SK-N-SH (cell line): ENCODE results near the gene EOLA1. TPM values are rescaled to one million over a fixed set of nuclear protein-coding genes. Genes with fewer than 3 reads are reported as not detected.

Experiments used
- CTCF ChIA-PET: fragments of 300-600, 350-600 bp; formaldehyde crosslinking; extraction: SDS; loops from one replicate; lab custom pipeline; 2021; lab: Yijun Ruan, JAX
- POLR2A ChIA-PET: fragments of 350-600 bp; sonication (Branson Sonifier 250); formaldehyde crosslinking; extraction: SDS; loops from one replicate; lab custom pipeline; 2020; ENCODE audit warnings: antibody characterized with exemption, inconsistent platforms; lab: Yijun Ruan, JAX
- DNase-seq: peaks from one replicate; pipeline ENCODE4 v3.0.0; 2012
- H2AFZ ChIP-seq: fragments of 200-600 bp; sonication (generic); 2 replicates; pipeline ENCODE4 v1.8.1; 2016; ENCODE audit warnings: antibody characterized with exemption, mild to moderate bottlenecking, low read depth
- H3F3A ChIP-seq: fragments of 200-600 bp; sonication (generic); replicated peaks from 2 replicates; pipeline ENCODE3; 2016; ENCODE audit warnings: antibody characterized with exemption, mild to moderate bottlenecking; ENCODE audit not compliant: insufficient read depth
- H3K27ac ChIP-seq, 2 experiments: fragments of 200-500 bp in 1 of 2; fragments of 200-600 bp in 1 of 2; sonication (Bioruptor generic) in 1 of 2; sonication (generic), shearing (Covaris generic) in 1 of 2; 2 replicates each; pipeline versions ENCODE4 v1.5.1 to v1.6.1; 2014 to 2016; ENCODE audit warnings: low read depth in 2 of 2, inconsistent platforms in 1 of 2, low read length in 1 of 2, mild to moderate bottlenecking in 1 of 2, mixed read lengths in 1 of 2
- H3K27me3 ChIP-seq: fragments of 200-600 bp; sonication (generic), shearing (Covaris generic); 2 replicates; pipeline ENCODE4 v1.6.1; 2016; ENCODE audit warnings: mixed run types; ENCODE audit not compliant: insufficient read depth
- H3K36me3 ChIP-seq, 2 experiments: fragments of 200-500 bp in 1 of 2; fragments of 200-600 bp in 1 of 2; sonication (Bioruptor generic) in 1 of 2; sonication (generic) in 1 of 2; replicated peaks in 1 of 2; 2 replicates each; pipeline versions ENCODE3 to v1.5.1; 2014 to 2016; ENCODE audit warnings: low read length in 1 of 2, mild to moderate bottlenecking in 1 of 2; ENCODE audit not compliant: insufficient read depth in 2 of 2, control insufficient read depth in 1 of 2
- H3K4me1 ChIP-seq, 2 experiments: fragments of 200-500 bp in 1 of 2; fragments of 200-600 bp in 1 of 2; sonication (Bioruptor generic) in 1 of 2; sonication (generic), shearing (Covaris generic) in 1 of 2; 2 replicates each; pipeline versions ENCODE4 v1.5.1 to v1.6.1; 2014 to 2016; ENCODE audit warnings: low read depth in 1 of 2, low read length in 1 of 2, mixed run types in 1 of 2; ENCODE audit not compliant: insufficient read depth in 2 of 2, control insufficient read depth in 1 of 2
- H3K4me2 ChIP-seq: fragments of 200-600 bp; sonication (generic), shearing (Covaris generic); 2 replicates; pipeline ENCODE4 v1.6.1; 2017; ENCODE audit warnings: mixed run types
- H3K4me3 ChIP-seq, 2 experiments: fragments of 200-500 bp in 1 of 2; fragments of 200-600 bp in 1 of 2; sonication (Bioruptor generic) in 1 of 2; sonication (generic), shearing (Covaris generic) in 1 of 2; 2 replicates each; pipeline versions ENCODE4 v1.5.1 to v1.8.1; 2014 to 2016; ENCODE audit warnings: low read depth in 2 of 2, inconsistent platforms in 1 of 2, low read length in 1 of 2, mild to moderate bottlenecking in 1 of 2, mixed read lengths in 1 of 2, moderate library complexity in 1 of 2
- H3K79me2 ChIP-seq: fragments of 200-600 bp; sonication (generic); 2 replicates; pipeline ENCODE4 v1.8.1; 2017; ENCODE audit warnings: mild to moderate bottlenecking; ENCODE audit not compliant: insufficient read depth
- H3K9ac ChIP-seq: fragments of 200-600 bp; sonication (generic); 2 replicates; pipeline ENCODE4 v1.6.1; 2017; ENCODE audit warnings: mixed run types
- H3K9me2 ChIP-seq: fragments of 200-600 bp; sonication (generic); 2 replicates; pipeline ENCODE4 v1.6.1; 2017; ENCODE audit warnings: mixed run types
- H3K9me3 ChIP-seq: fragments of 200-600 bp; sonication (generic); 2 replicates; pipeline ENCODE4 v1.6.1; 2017; ENCODE audit warnings: mixed run types, mild to moderate bottlenecking, moderate library complexity
- H4K20me1 ChIP-seq: fragments of 200-600 bp; sonication (generic); 2 replicates; pipeline ENCODE4 v1.6.1; 2017; ENCODE audit warnings: mild to moderate bottlenecking, mixed run types; ENCODE audit not compliant: insufficient read depth
- ELF1 ChIP-seq: IDR thresholded peaks from 2 replicates; pipeline ENCODE4 v1.4.0; 2012
- EP300 ChIP-seq, 2 experiments: IDR thresholded peaks; 2 replicates each; pipeline versions ENCODE4 v1.4.0 to v1.6.1; 2012; ENCODE audit warnings: borderline replicate concordance in 1 of 2, low read depth in 1 of 2, low read length in 1 of 2
- EZH2phosphoT487 ChIP-seq: fragments of 200-600 bp; sonication (generic); IDR thresholded peaks from 2 replicates; pipeline ENCODE4 v1.6.1; 2017; ENCODE audit warnings: low read depth, mixed run types, mild to moderate bottlenecking, antibody characterized with exemption, moderate library complexity, borderline replicate concordance
- FOXM1 ChIP-seq: IDR thresholded peaks from 2 replicates; pipeline ENCODE4 v1.4.0; 2012; ENCODE audit warnings: low read depth, mild to moderate bottlenecking
- GABPA ChIP-seq: IDR thresholded peaks from 2 replicates; pipeline ENCODE4 v1.4.0; 2012; ENCODE audit warnings: low read depth, mild to moderate bottlenecking
- JUND ChIP-seq: IDR thresholded peaks from 2 replicates; pipeline ENCODE4 v1.4.0; 2012
- MXI1 ChIP-seq: IDR thresholded peaks from 2 replicates; pipeline ENCODE4 v1.6.1; 2012; ENCODE audit warnings: mild to moderate bottlenecking, low read depth, low read length, improper control_type of control experiment
- NFIC ChIP-seq: IDR thresholded peaks from 2 replicates; pipeline ENCODE4 v1.4.0; 2012; ENCODE audit warnings: borderline replicate concordance
- POLR2AphosphoS5 ChIP-seq: IDR thresholded peaks from 2 replicates; pipeline ENCODE4 v1.6.1; 2012; ENCODE audit warnings: low read depth, low read length
- RCOR1 ChIP-seq: fragments of 150-350 bp; IDR thresholded peaks from 2 replicates; pipeline ENCODE4 v1.6.1; 2017; ENCODE audit warnings: antibody characterized with exemption, low read length
- TAF1 ChIP-seq: IDR thresholded peaks from 2 replicates; pipeline ENCODE4 v1.6.1; 2012; ENCODE audit warnings: low read depth, mild to moderate bottlenecking, low read length, moderate library complexity, borderline replicate concordance
- YY1 ChIP-seq: IDR thresholded peaks from 2 replicates; pipeline ENCODE4 v1.4.0; 2012; ENCODE audit warnings: low read depth, mild to moderate bottlenecking
- WGBS: methylation state at CpG from one replicate; pipeline ENCODE4 v1.1.6; 2017; ENCODE audit warnings: low lambda C conversion rate; 5-methylcytosine and 5-hydroxymethylcytosine counted together
- polyA plus RNA-seq, 3 experiments: library from polyadenylated mRNA; depleted of rRNA; stranded (reverse); fragments of >200 nt; gene quantifications; 2 replicates each; pipeline ENCODE4 v1.2.3, GENCODE V29; 2012
- TF ChIP-seq, protein P1 (sequence below): fragments of 150-350 bp; IDR thresholded peaks from 2 replicates; pipeline ENCODE4 v1.6.1; 2017; ENCODE audit warnings: antibody characterized with exemption, low read length, low read depth, borderline replicate concordance
- TF ChIP-seq, protein P2 (sequence below): fragments of 150-350 bp; IDR thresholded peaks from 2 replicates; pipeline ENCODE4 v1.6.1; 2016; ENCODE audit warnings: mild to moderate bottlenecking, low read depth, low read length
- TF ChIP-seq, protein P3 (sequence below): IDR thresholded peaks from 2 replicates; pipeline ENCODE4 v1.4.0; 2012; ENCODE audit warnings: low read depth, borderline replicate concordance

EOLA1 gene
- polyA plus RNA-seq, 1 of the 3 experiments (the other 2 are of a cell fraction) = 16.3 TPM

DNA sequence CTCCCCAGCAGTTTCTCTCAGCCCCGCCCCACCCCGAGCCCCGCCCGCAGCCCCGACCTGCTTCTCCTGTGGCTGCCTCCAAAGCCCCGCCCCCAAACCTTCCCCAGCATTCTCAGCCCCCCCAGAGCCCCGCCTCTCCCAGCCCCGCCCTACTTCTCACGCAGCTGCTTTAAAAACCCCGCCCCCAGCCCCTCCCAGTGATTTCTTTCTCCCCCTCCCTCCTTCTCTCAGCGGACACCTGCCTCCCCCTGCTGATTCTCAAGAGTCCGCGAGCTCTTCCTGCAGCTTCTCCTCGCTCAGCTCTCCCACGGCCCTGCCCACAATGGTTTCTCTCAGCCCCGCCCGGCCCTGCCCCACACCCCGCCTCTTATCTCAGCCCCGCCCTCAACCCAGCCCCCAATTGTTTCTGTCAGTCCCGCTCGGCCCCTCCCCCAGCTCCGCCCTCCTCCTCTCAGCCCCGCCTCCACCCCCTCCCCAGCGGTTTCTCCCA is 636 bp upstream of the EOLA1 start:
- Histone ChIP-seq H2AFZ (0 out of 2 replicates have a peak overlapping the region, but pooled peaks have one; percentile 54), H3K9ac (peak overlapping the region; percentile 69; the same call in 1 of the 2 replicates), H3K4me2 (peak overlapping the region; percentile 78; the same call in 1 of the 2 replicates), H3K27me3 (no peaks in the 10 kb centered on the region), H3K36me3 (no peaks in the 10 kb centered on the region), H3K9me2 (no peaks in the 10 kb centered on the region), H4K20me1 (no peaks in the 10 kb centered on the region), H3K4me3 (peak overlapping the region; percentile 63 to 73), H3K9me3 (no peaks in the 10 kb centered on the region), H3K27ac (peak overlapping the region; percentile 88 to 93), H3K79me2 (no peaks in the 10 kb centered on the region), H3K4me1 (peaks cover 0 to 7% of the 10 kb centered on the region in 2 experiments; a peak in 1 of 4 replicates), H3F3A (no peaks in the 10 kb centered on the region)
- DNase-seq = peak; percentile 84
- POLR2A ChIA-PET = interaction anchor here (0.8 to 2.7 kb wide), 5 partner anchors 12 to 398 kb away, joined by 3 to 18 read pairs (median 7); partner anchors contain the start of genes EOLA2 and IDS
- TF ChIP-seq YY1 (no peak), ELF1 (no peak), EZH2phosphoT487 (no peak), GABPA (no peak)
- TF ChIP-seq, protein P1, sequence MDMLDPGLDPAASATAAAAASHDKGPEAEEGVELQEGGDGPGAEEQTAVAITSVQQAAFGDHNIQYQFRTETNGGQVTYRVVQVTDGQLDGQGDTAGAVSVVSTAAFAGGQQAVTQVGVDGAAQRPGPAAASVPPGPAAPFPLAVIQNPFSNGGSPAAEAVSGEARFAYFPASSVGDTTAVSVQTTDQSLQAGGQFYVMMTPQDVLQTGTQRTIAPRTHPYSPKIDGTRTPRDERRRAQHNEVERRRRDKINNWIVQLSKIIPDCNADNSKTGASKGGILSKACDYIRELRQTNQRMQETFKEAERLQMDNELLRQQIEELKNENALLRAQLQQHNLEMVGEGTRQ = no peak
- TF ChIP-seq, protein P2, sequence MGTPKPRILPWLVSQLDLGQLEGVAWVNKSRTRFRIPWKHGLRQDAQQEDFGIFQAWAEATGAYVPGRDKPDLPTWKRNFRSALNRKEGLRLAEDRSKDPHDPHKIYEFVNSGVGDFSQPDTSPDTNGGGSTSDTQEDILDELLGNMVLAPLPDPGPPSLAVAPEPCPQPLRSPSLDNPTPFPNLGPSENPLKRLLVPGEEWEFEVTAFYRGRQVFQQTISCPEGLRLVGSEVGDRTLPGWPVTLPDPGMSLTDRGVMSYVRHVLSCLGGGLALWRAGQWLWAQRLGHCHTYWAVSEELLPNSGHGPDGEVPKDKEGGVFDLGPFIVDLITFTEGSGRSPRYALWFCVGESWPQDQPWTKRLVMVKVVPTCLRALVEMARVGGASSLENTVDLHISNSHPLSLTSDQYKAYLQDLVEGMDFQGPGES = no peak
- TF ChIP-seq, protein P3, sequence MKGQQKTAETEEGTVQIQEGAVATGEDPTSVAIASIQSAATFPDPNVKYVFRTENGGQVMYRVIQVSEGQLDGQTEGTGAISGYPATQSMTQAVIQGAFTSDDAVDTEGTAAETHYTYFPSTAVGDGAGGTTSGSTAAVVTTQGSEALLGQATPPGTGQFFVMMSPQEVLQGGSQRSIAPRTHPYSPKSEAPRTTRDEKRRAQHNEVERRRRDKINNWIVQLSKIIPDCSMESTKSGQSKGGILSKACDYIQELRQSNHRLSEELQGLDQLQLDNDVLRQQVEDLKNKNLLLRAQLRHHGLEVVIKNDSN = no peak
- CTCF ChIA-PET = interaction anchor here (1.0 to 1.8 kb wide), 2 partner anchors 34 to 36 kb away, joined by 3 to 5 read pairs; partner anchors contain the start of gene IDS
- 25% methylated on average over 24 of the region's 24 CpGs for WGBS

DNA sequence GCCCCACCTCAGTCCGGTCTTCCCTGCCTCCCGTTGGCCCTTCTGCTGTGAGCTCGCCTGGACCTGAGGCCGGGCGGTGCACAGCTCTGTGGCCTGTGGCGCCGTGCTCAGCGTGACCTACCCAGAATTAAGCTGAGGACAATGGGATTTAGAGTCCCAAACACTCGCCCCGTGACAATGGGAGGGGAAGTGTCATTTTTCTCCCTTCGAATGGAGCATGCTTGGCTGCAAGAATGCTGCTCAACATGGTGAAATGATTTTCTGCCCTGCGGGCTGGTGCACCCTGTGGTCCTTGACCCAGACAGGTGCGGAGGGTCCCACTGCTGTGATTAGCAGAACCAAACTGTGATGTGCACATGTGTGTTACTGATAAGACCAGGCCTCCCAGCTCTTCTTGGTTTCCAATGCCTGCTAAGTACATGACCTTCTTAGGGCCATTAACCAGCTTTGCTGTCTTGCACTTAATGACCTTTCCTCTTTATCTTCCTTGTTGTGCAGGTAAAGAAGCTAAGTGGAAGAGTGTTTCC is 772 bp downstream of the EOLA1 start:
- no peak overlapping the region for H2AFZ ChIP-seq
- H3K79me2 ChIP-seq = no peaks in the 10 kb centered on the region
- WGBS = 11% methylated on average over 10 of the region's 13 CpGs
- peaks cover 0 to 7% of the 10 kb centered on the region in 2 experiments; a peak in 1 of 4 replicates for H3K4me1 ChIP-seq
- H3F3A ChIP-seq = no peaks in the 10 kb centered on the region
- H3K4me2 ChIP-seq = peak overlapping the region; percentile 78
- no peaks in the 10 kb centered on the region for H4K20me1 ChIP-seq
- no peaks in the 10 kb centered on the region for H3K9me2 ChIP-seq
- CTCF ChIA-PET = interaction anchor here (0.9 kb wide), 1 partner anchor 29 kb away, joined by 5 read pairs; no protein-coding TSS in a partner anchor
- H3K9me3 ChIP-seq = no peaks in the 10 kb centered on the region
- TF ChIP-seq ELF1 (no peak), JUND (no peak), EP300 (IDR thresholded peaks at IDR 0.05; ENCODE audit: borderline replicate concordance in 1 of 2, low read depth in 1 of 2, low read length in 1 of 2) (no peak), POLR2AphosphoS5 (no peak), MXI1 (no peak), TAF1 (no peak), EZH2phosphoT487 (no peak), FOXM1 (no peak), NFIC (no peak), RCOR1 (no peak)
- peak overlapping the region in 1 of 2 experiments; percentile 88; a peak in 1 of 4 replicates for H3K27ac ChIP-seq
- H3K9ac ChIP-seq = peak overlapping the region; percentile 69
- DNase-seq = no peak
- H3K4me3 ChIP-seq = peak overlapping the region; percentile 63 to 73
- no peaks in the 10 kb centered on the region for H3K36me3 ChIP-seq
- H3K27me3 ChIP-seq = no peaks in the 10 kb centered on the region
- POLR2A ChIA-PET = interaction anchor here (0.6 to 2.7 kb wide), 2 partner anchors 29 to 37 kb away, joined by 5 to 18 read pairs; partner anchors contain the start of gene IDS
